Activated T-helper 9 cell treated with anti-CD3 and anti-CD28 coated beads, Interleukin-2, amount 50 U/mL, for 16 hours (primary cell): Measurements from ENCODE around the gene HELT.
"Not testable (repeated sequence)": the region's sequence is repeated elsewhere in the genome, so short reads cannot be mapped to it uniquely, and the experiment has no call there.

Experiments
- DNase-seq: peaks from one replicate; pipeline ENCODE4 v3.0.0-alpha.2; 2020; ENCODE audit warnings: low read depth

The HELT gene

GRCh38 chr4:185017964-185018772 is at the start of gene HELT:
HELT (plus strand) TSS chr4:185018490; CDS start chr4:185018929, 439 bp downstream.
- no peak for DNase-seq

- DNase-seq, result no peak
These were observed 49.5 kb upstream of the HELT start for GRCh38 chr4:184968784-184969201.

- DNase-seq, result no peak
These were observed 48.7 kb upstream of the HELT start for GRCh38 chr4:184969610-184970009.

- no peak for DNase-seq
These were observed 45.3 kb upstream of the HELT start for GRCh38 chr4:184972991-184973390.

GRCh38 chr4:184976348-184976747 is 41.9 kb upstream of the HELT start:
- not testable (repeated sequence) for DNase-seq

- no peak for DNase-seq
These were observed 40.5 kb upstream of the HELT start for GRCh38 chr4:184977747-184978146.

- DNase-seq, result no peak
These were observed 40.1 kb upstream of the HELT start for GRCh38 chr4:184978211-184978610.

GRCh38 chr4:184979461-184980124 is 38.7 kb upstream of the HELT start:
- no peak for DNase-seq

- no peak for DNase-seq
These were observed 38.0 kb upstream of the HELT start for GRCh38 chr4:184980261-184980660.

- peak; percentile 40 for DNase-seq
These were observed 34.5 kb upstream of the HELT start for GRCh38 chr4:184983672-184984356.

GRCh38 chr4:184987493-184988031 is 30.7 kb upstream of the HELT start:
- no peak for DNase-seq

- DNase-seq, result no peak
These were observed 29.7 kb upstream of the HELT start for GRCh38 chr4:184988611-184989010.

- DNase-seq, result not testable (repeated sequence)
These were observed 29.0 kb upstream of the HELT start for GRCh38 chr4:184989283-184989682.

- not testable (repeated sequence) for DNase-seq
These were observed 28.2 kb upstream of the HELT start for GRCh38 chr4:184990131-184990530.

- no peak for DNase-seq
These were observed 26.4 kb upstream of the HELT start for GRCh38 chr4:184991860-184992259.

- DNase-seq, result no peak
These were observed 25.9 kb upstream of the HELT start for GRCh38 chr4:184992422-184992821.

GRCh38 chr4:184993247-184993646 is 25.0 kb upstream of the HELT start:
- DNase-seq, result no peak

GRCh38 chr4:184994010-184994622 is 24.2 kb upstream of the HELT start:
- DNase-seq, result no peak

GRCh38 chr4:184994623-184995010 is 23.7 kb upstream of the HELT start:
- no peak for DNase-seq

- DNase-seq, result not testable (repeated sequence)
These were observed 20.6 kb upstream of the HELT start for GRCh38 chr4:184997656-184998055.

GRCh38 chr4:185002784-185003183 is 15.5 kb upstream of the HELT start:
- DNase-seq, result no peak
